Measurements from ENCODE around the gene SIK2.

Gene SIK2

DNA sequence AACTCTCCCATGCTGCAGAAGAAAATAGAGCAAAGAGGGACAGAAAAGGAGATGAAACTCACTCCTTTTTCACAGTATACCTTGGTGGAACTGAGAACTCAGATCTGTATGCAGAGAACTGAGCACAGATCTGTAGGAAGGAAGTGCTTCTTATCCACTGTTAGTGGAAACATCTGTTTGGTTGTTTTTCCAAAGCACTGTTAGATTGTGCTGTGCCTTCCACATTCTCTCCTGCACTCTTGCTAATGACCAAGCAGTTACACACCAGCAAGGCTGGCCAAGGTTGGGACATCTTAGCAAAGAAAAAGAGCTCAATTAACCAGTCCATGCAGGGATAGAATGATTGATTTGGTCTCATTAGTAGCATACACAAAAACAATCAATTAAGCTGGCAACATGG lies 20.1 kb upstream of the SIK2 start:
- ATAC-seq, result no peak
- DNase-seq, result no peak

GRCh38 chr11:111582881-111583280 lies 19.4 kb upstream of the SIK2 start:
- DNase-seq (no peak), ATAC-seq (no peak)

GRCh38 chr11:111585371-111585770 lies 16.9 kb upstream of the SIK2 start:
- ATAC-seq (no peak), DNase-seq (no peak)

DNA sequence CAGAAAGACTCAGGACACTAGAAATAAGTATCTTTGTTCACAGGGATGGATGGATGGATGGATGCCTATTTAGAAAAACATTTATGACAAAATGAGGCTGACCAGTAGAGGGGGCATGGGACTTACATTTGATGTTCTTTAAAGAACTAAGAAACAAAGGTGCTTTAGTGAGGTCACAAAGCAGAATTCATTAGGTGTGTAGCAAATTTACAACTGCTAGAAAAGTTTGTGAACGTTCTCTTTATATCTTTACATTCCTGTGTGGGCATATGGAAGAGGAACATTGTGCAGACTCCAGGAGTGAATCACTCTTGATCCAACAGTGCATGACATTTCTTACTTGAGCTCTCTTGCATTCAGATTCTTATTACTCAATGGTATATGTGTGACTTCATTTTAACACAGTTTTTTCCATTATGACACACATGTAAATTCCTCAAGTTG lies 15.8 kb upstream of the SIK2 start:
- ATAC-seq, result peak; percentile 7
- DNase-seq, result peak; percentile 31

GRCh38 chr11:111589114-111589513 lies 13.1 kb upstream of the SIK2 start:
- DNase-seq (no peak), ATAC-seq (no peak)

- DNase-seq, result no peak
- ATAC-seq, result no peak
These were observed 12.3 kb upstream of the SIK2 start for GRCh38 chr11:111589886-111590499.

DNA sequence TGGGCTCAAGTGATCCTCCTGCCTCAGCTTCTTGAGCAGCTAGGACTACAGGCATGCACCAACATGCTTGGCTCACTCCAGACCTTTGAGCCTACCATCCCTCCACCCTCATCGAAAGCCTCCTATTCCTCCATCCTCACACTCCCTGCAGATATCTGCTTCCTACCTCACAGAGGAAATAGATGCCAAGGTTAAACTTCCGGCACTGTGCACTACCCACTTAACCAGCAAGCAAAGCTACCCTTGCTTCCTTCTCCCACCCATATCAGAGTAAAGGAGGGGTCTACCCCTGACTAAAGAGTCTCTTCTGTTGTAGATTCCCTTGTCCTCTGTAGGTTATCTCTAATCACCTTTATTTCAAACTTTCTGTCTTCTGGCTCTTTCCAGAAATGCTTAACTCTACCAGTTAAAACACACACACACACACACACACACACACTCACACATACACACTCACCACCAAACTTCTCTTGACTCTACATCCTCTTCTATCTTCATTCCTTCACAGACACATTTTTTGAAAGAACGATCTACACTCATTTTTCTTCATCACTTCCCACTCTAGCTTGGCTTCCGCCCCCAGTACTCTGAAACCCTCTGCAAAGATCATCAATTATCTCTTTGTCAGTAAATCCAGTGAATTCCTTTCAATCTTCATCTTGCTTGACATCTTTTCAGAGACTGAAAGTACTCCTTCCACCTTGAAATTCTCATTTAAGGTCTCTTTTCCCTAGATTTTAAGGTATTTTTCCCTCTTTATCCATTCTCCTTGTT lies 10.9 kb upstream of the SIK2 start:
- DNase-seq, result no peak
- no peak for ATAC-seq

DNA sequence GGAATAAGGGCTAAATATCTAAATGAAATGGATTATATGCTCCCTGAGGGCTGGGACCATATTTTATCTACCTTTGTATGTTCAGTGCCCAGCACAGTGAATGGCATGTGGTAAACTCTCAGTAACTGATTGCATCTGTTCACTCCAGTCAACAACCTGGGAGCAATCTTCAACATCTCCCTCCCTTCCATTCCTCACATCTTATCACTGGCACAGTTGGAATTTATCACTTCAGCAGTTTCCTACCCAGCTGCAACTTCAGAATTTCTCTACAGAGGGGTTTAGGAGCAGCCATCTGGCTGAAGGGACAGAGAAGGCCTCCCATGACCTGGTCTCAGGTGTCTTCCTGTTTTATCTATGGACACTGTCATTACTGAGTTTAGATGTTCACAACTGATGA lies 9.8 kb upstream of the SIK2 start:
- ATAC-seq (no peak), DNase-seq (no peak)

GRCh38 chr11:111596319-111596718 lies 5.9 kb upstream of the SIK2 start:
- ATAC-seq (no peak), DNase-seq (no peak)

DNA sequence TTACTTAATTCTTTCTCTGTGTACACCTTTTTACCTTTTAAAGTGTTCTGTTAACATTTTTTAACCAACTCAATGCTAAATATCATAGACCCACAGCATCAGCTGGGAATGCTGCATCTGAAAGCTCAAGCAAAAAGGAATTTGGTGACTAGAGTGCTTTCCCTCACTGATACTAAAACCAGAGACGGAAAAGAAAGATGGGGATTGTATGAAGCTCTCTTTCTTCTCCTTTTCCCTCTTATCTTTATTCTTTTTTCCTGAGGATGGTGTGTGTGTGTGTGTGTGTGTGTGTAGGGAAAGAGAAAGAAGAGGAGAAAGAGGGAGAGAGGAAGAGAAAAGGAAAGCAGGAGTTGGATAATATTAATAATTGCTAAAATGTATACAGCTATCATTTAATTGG lies 4.1 kb upstream of the SIK2 start:
- ATAC-seq (no peak), DNase-seq (no peak)

DNA sequence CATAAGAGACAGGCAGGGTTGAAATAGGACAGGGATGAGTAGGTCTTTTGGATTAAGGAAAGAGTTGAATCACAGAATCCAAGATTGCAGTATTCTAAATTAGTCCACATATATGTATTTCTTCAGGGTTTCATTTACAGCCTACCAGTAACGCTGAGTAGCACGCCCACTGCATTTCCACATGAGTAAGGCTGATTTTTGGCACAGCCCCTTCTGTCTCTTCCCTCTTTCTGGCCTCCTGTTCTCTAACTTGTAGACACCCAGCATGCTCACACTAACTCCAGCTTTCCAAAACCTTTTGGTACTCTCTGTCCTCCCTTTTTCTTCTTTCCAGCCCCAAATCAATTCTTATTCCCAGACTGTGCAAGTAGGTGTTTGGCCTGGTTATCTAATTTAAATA lies 3.7 kb upstream of the SIK2 start:
- DNase-seq, result no peak
- no peak for ATAC-seq

GRCh38 chr11:111601636-111601978 lies 642 bp upstream of the SIK2 start:
- DNase-seq (no peak), ATAC-seq (no peak)

GRCh38 chr11:111602865-111603610 lies 789 bp downstream of the SIK2 start:
- DNase-seq (peak; percentile 15), ATAC-seq (no peak)

- no peak for DNase-seq
These were observed 1.4 kb downstream of the SIK2 start for GRCh38 chr11:111603611-111604130.

DNA sequence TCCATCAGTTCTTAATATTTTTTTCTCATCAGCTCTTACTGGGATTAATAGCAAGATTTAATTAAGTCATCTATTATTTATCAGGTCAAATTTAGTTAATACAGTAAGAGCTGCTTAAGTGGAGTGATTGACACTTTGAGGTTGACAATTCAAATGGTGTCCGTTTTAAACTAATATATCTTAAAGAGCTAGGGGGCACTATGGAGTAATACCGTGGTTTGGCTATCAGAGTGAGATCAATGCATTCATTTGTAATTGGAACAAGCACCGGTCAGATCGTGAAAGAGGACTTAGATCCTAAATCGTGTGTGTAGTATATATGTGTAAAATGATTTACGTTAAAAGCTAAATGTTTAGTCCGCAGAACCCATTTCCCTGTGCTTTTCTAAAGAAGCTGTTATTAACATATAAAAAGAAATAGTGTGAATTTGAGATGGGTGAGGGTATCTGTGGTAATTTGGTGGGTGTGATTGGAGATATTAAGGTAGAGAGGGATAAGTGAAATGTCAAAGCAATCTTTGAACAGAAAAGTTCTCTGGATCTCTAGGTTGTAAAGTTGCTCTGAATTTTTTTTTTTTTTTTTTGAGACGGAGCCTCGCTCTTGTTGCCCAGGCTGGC lies 2.3 kb downstream of the SIK2 start:
- ATAC-seq (no peak), DNase-seq (no peak)

More at GRCh38 chr11:111603611-111604130, 1.4 kb downstream of the SIK2 start:
- ATAC-seq, result no peak

DNA sequence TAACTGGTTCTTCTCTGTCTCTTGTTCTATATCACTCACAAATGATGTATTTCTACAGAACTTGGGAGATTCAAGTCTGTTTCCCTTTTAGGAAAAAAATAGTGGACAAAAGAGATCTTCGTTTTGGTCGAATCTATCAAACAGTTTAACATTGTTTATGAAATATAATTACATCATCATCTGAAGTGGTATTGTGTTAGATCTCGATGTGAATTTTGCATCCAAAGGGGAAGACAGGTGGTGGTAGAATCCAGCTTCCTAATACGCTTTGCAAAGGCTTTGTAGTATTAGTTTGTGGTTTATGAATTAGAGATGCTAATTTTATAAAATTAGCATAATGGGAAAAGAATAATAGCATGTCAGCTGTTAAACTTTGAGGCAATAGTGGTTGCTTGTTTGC lies 3.4 kb downstream of the SIK2 start:
- ATAC-seq (no peak), DNase-seq (no peak)

DNA sequence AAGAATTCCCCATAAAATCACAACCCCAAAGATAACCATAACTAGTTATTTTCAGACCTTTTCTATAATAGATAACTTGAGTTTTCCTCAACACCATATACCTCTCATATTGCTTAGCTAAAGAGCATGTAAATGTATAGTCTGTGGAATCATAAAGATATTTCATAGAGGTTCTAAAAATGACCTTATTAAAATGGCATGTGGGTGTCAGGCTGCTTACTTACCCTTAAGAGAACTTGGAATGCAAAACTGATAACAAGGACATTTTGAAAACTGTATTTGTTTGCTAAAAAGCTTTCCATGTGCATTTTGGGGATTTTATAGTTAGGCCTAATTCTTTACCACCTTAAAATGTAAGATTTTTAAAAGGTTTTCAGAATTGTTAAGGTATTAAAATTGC lies 4.7 kb downstream of the SIK2 start:
- DNase-seq, result no peak
- no peak for ATAC-seq

GRCh38 chr11:111607751-111608150 lies 5.5 kb downstream of the SIK2 start:
- DNase-seq, result no peak
- no peak for ATAC-seq

DNA sequence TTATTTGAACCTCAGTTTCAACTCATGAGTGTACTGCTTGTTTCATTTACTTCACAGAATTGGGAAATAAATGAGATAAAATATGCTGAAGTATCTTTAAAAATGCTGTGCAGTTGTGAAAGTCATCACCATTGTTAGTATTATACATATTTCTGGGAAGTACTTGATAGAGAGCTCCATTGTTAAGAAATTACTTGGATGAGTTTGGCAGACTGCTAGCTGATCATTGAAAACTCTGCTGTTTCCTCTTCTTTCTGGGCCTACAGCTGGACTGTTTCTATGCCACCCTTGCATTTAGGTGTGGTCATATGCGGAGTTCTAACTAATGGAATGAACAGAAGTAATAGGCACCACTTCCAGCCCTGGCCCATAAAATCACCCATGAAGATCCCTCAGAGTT lies 10.0 kb downstream of the SIK2 start:
- no peak for DNase-seq
- no peak for ATAC-seq

GRCh38 chr11:111617286-111617685 lies 15.0 kb downstream of the SIK2 start:
- ATAC-seq (no peak), DNase-seq (no peak)

GRCh38 chr11:111620518-111620917 lies 18.3 kb downstream of the SIK2 start:
- no peak for DNase-seq
- ATAC-seq, result no peak

- DNase-seq, result no peak
These were observed 21.3 kb downstream of the SIK2 start for GRCh38 chr11:111623527-111624030.

GRCh38 chr11:111624608-111625007 lies 22.4 kb downstream of the SIK2 start:
- DNase-seq (no peak), ATAC-seq (no peak)

More at GRCh38 chr11:111623527-111624030, 21.3 kb downstream of the SIK2 start:
- ATAC-seq, result no peak
